K562 treated with DMSO at 1 percent for 24 hours (cell line): ENCODE results near the gene COPG1. TPM values are rescaled to one million over a fixed set of nuclear protein-coding genes. Genes with fewer than 3 reads are reported as not detected.

Experiments used
- total RNA-seq: library from RNA; unstranded; fragments of 300-600 nt; gene quantifications from 2 replicates; pipeline ENCODE4 v1.2.3, GENCODE V29; 2022; ENCODE audit warnings: low read depth; ENCODE audit not compliant: insufficient read depth

The COPG1 gene
- 120 and 121 TPM in 2 replicates for total RNA-seq

GRCh38 chr3:129249284-129250065, at the start of gene COPG1:
Gene COPG1 (plus strand): TSS chr3:129249606. CDS start chr3:129249710, 104 bp downstream.

GRCh38 chr3:129278439-129278965, 29.1 kb downstream of the COPG1 start, which contains the start of gene HMCES:
Gene HMCES (plus strand): TSS chr3:129278870. CDS start chr3:129279733, 863 bp downstream.

Other genes starting within 250 kb of the COPG1 start
- not detected in 2 replicates for gene EFCC1, start 248.3 kb upstream of the COPG1 start, total RNA-seq
- gene GP9, start 188.8 kb upstream of the COPG1 start, total RNA-seq = not detected in 2 replicates
- 17.8 and 19.5 TPM in 2 replicates for gene RAB43, start 127.8 kb upstream of the COPG1 start, total RNA-seq
- 17.6 and 29.3 TPM in 2 replicates for gene ISY1, start 88.5 kb upstream of the COPG1 start, total RNA-seq
- 237 and 251 TPM in 2 replicates for gene CNBP, start 65.7 kb upstream of the COPG1 start, total RNA-seq
- gene HMCES, start 29.3 kb downstream of the COPG1 start, total RNA-seq = 40.5 and 45.0 TPM in 2 replicates
- gene EFCAB12, start 179.0 kb downstream of the COPG1 start, total RNA-seq = 0.64 and 0.70 TPM in 2 replicates
- gene MBD4, start 190.3 kb downstream of the COPG1 start, total RNA-seq = 26.0 and 27.2 TPM in 2 replicates
- gene IFT122, start 190.6 kb downstream of the COPG1 start, total RNA-seq = 18.5 and 18.7 TPM in 2 replicates